B cell (primary cell): ENCODE measurements around the gene MTUS2.

Experiments
- CTCF ChIP-seq: fragments of 200-600 bp; IDR thresholded peaks from one replicate; pipeline ENCODE4 v1.8.0; 2022; ENCODE audit warnings: antibody characterized with exemption, mild to moderate bottlenecking
- EZH2 ChIP-seq: IDR thresholded peaks from 2 replicates; pipeline ENCODE4 v1.6.1; 2012; ENCODE audit warnings: borderline replicate concordance, low read depth, mild to moderate bottlenecking, moderate library complexity, low read length; ENCODE audit not compliant: insufficient read depth, poor library complexity, severe bottlenecking

- TF ChIP-seq CTCF: no peak
- no peak for TF ChIP-seq EZH2
Measured at GRCh38 chr13:29511980-29512379, 691.8 kb downstream of the MTUS2 start.
